DND-41 (cell line): ENCODE data around the gene TCF7L2.

Experiments used
- ATAC-seq: fragments of 200-7000 bp; cut with Tn5 transposase; 3 replicates; pipeline ENCODE4 v1.9.1; 2021; ENCODE audit warnings: low read depth; ENCODE audit not compliant: insufficient read depth
- DNase-seq: peaks from one replicate; pipeline ENCODE4 v3.0.0-alpha.2; 2020
- H2AFZ ChIP-seq: 2 replicates; pipeline ENCODE4 v1.6.0; 2012; ENCODE audit warnings: low read depth, low read length
- H3K27ac ChIP-seq: 2 replicates; pipeline ENCODE4 v1.5.1; 2012; ENCODE audit warnings: low read length, inconsistent platforms
- H3K27me3 ChIP-seq: fragments of 200-600 bp; sonication (generic); 2 replicates; pipeline ENCODE4 v1.6.0; 2012; ENCODE audit warnings: low read length, mild to moderate bottlenecking, inconsistent platforms; ENCODE audit not compliant: insufficient read depth, poor library complexity
- H3K36me3 ChIP-seq: 2 replicates; pipeline ENCODE4 v1.5.1; 2012; ENCODE audit warnings: low read length, inconsistent platforms; ENCODE audit not compliant: insufficient read depth
- H3K4me1 ChIP-seq: 2 replicates; pipeline ENCODE4 v1.5.1; 2012; ENCODE audit warnings: mild to moderate bottlenecking, low read length; ENCODE audit not compliant: insufficient read depth
- H3K4me2 ChIP-seq: 2 replicates; pipeline ENCODE4 v1.6.0; 2012; ENCODE audit warnings: mild to moderate bottlenecking, moderate library complexity, low read length, inconsistent platforms; ENCODE audit not compliant: insufficient read depth
- H3K4me3 ChIP-seq, 2 experiments: fragments of 200-600 bp in 1 of 2; shearing (Covaris generic) in 1 of 2; 2 replicates each; pipeline ENCODE4 v1.5.1; 2012 to 2016; ENCODE audit warnings: inconsistent platforms in 2 of 2, low read length in 2 of 2, mild to moderate bottlenecking in 2 of 2, low read depth in 1 of 2, moderate library complexity in 1 of 2
- H3K79me2 ChIP-seq: 2 replicates; pipeline ENCODE4 v1.6.0; 2012; ENCODE audit warnings: low read length, inconsistent platforms; ENCODE audit not compliant: insufficient read depth
- H3K9ac ChIP-seq: 2 replicates; pipeline ENCODE4 v1.6.0; 2012; ENCODE audit warnings: low read depth, mild to moderate bottlenecking, inconsistent platforms, low read length, moderate library complexity
- H3K9me3 ChIP-seq: 2 replicates; pipeline ENCODE4 v1.5.1; 2012; ENCODE audit warnings: low read length, moderate library complexity, mild to moderate bottlenecking, inconsistent platforms; ENCODE audit not compliant: insufficient read depth, severe bottlenecking
- H4K20me1 ChIP-seq: 2 replicates; pipeline ENCODE4 v1.6.0; 2012; ENCODE audit warnings: low read length; ENCODE audit not compliant: insufficient read depth
- EZH2 ChIP-seq: IDR thresholded peaks from 3 replicates; pipeline ENCODE4 v1.6.1; 2012; ENCODE audit warnings: borderline replicate concordance, low read depth, mild to moderate bottlenecking, moderate library complexity, low read length, inconsistent platforms; ENCODE audit not compliant: severe bottlenecking
- TF ChIP-seq, protein P1 (sequence below): IDR thresholded peaks from 2 replicates; pipeline ENCODE4 v1.5.1; 2012; ENCODE audit warnings: borderline replicate concordance, low read length, moderate library complexity, mild to moderate bottlenecking; ENCODE audit not compliant: poor library complexity, severe bottlenecking; ENCODE audit errors: extremely low read depth

Gene TCF7L2

DNA sequence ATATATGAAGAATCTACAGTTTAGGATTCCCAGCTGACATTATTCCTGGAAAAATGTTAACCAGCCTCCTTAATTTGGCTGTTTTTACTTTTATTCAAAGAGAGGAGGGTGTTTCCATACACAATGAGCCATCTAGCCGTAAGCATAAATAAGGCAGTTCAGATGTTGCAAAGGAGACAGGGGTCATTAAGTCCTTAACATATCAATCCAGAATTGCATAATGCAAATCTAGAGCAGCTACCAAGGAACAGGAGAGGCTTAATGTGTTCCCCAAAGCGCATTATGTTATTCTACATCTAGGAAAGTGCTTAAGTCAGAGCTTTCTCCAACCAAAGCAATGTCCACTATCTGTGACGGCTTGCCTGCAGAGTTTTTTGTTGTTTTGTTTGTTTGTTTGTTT, 32.4 kb upstream of the TCF7L2 start:
- H3K27ac ChIP-seq, result no peak overlapping the region
- no peak overlapping the region for H3K9ac ChIP-seq
- H3K4me3 ChIP-seq, result no peak overlapping the region
- TF ChIP-seq, protein P1, sequence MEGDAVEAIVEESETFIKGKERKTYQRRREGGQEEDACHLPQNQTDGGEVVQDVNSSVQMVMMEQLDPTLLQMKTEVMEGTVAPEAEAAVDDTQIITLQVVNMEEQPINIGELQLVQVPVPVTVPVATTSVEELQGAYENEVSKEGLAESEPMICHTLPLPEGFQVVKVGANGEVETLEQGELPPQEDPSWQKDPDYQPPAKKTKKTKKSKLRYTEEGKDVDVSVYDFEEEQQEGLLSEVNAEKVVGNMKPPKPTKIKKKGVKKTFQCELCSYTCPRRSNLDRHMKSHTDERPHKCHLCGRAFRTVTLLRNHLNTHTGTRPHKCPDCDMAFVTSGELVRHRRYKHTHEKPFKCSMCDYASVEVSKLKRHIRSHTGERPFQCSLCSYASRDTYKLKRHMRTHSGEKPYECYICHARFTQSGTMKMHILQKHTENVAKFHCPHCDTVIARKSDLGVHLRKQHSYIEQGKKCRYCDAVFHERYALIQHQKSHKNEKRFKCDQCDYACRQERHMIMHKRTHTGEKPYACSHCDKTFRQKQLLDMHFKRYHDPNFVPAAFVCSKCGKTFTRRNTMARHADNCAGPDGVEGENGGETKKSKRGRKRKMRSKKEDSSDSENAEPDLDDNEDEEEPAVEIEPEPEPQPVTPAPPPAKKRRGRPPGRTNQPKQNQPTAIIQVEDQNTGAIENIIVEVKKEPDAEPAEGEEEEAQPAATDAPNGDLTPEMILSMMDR, result no peak
- no peak for TF ChIP-seq EZH2
- H3K9me3 ChIP-seq, result no peaks in the 10 kb centered on the region
- H4K20me1 ChIP-seq, result no peaks in the 10 kb centered on the region
- H3K79me2 ChIP-seq, result no peaks in the 10 kb centered on the region
- H3K4me2 ChIP-seq, result no peak overlapping the region
- no peak overlapping the region for H2AFZ ChIP-seq
- no peak for ATAC-seq
- H3K36me3 ChIP-seq, result no peaks in the 10 kb centered on the region
- no peak for DNase-seq
- no peaks in the 10 kb centered on the region for H3K4me1 ChIP-seq
- no peaks in the 10 kb centered on the region for H3K27me3 ChIP-seq

DNA sequence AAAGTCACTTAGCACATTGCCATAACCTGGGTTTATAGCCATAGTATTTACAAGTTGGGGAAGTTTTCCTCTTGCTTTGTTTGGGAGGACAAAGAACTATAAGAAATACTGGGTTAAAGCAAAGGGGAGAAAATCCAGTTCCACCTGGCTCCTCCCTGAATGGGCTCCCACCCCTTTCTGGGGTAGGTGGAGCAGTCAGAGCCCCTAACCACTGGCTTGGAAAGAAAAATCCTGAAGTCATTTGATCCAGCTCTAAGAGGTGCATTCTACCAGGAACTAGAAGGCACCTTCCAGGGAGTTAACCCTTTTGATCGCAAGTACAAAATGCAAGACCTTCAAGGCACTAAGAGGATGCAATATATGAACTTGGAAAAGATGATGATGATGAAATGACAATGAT, 31.3 kb upstream of the TCF7L2 start:
- no peak overlapping the region for H2AFZ ChIP-seq
- H3K27me3 ChIP-seq, result no peaks in the 10 kb centered on the region
- no peak overlapping the region for H3K9ac ChIP-seq
- no peaks in the 10 kb centered on the region for H3K36me3 ChIP-seq
- DNase-seq (no peak), ATAC-seq (no peak)
- TF ChIP-seq, protein P1, result no peak
- TF ChIP-seq EZH2, result no peak
- H3K4me3 ChIP-seq, result no peak overlapping the region
- H3K4me2 ChIP-seq, result no peak overlapping the region
- no peaks in the 10 kb centered on the region for H3K9me3 ChIP-seq
- H3K4me1 ChIP-seq, result no peaks in the 10 kb centered on the region
- H3K27ac ChIP-seq, result no peak overlapping the region
- no peaks in the 10 kb centered on the region for H4K20me1 ChIP-seq
- H3K79me2 ChIP-seq, result no peaks in the 10 kb centered on the region

GRCh38 chr10:112919721-112920120, 30.3 kb upstream of the TCF7L2 start:
- Histone ChIP-seq H2AFZ (no peak overlapping the region), H3K4me1 (no peaks in the 10 kb centered on the region), H3K79me2 (no peaks in the 10 kb centered on the region), H3K9me3 (no peaks in the 10 kb centered on the region), H3K9ac (no peak overlapping the region), H3K4me2 (no peak overlapping the region), H3K27ac (no peak overlapping the region), H4K20me1 (no peaks in the 10 kb centered on the region), H3K36me3 (no peaks in the 10 kb centered on the region), H3K27me3 (no peaks in the 10 kb centered on the region), H3K4me3 (no peak overlapping the region)
- no peak for ATAC-seq
- TF ChIP-seq, protein P1, result no peak
- TF ChIP-seq EZH2, result no peak
- DNase-seq, result no peak
